ENCODE results near the gene CRYBB1.

- no peak for TF ChIP-seq CTCF (IDR thresholded peaks at IDR 0.05)
- TF ChIP-seq SIN3A (IDR thresholded peaks at IDR 0.05; ENCODE audit: borderline replicate concordance, insufficient read depth, low read depth, low read length) = no peak
- no peak for TF ChIP-seq REST (IDR thresholded peaks at IDR 0.05; ENCODE audit: insufficient read depth in 1 of 2, low read depth in 2 of 2, low read length in 1 of 2)
- no peak for TF ChIP-seq POLR2AphosphoS5 (IDR thresholded peaks at IDR 0.05; ENCODE audit: low read depth, low read length)
- no peak for TF ChIP-seq TCF7L2 (IDR thresholded peaks at IDR 0.05; ENCODE audit: low read depth, low read length)
These were observed 32.6 kb downstream of the CRYBB1 start for GRCh38 chr22:26585104-26585790.

Data from Panc1 (cell line).